Testis (tissue), 3 donors: ENCODE measurements around the gene ACOT12. TPM values are rescaled to one million over a fixed set of nuclear protein-coding genes. Genes with fewer than 3 reads are reported as not detected.

Source experiments
- DNase-seq: peaks from one replicate; pipeline ENCODE4 v3.0.0-alpha.2; 2019
- H3K27ac ChIP-seq, 2 donors: fragments of 200-600 bp; sonication (generic); one replicate each; pipeline ENCODE4 v1.5.1; 2019
- H3K27me3 ChIP-seq: fragments of 200-600 bp; sonication (generic); one replicate; pipeline ENCODE4 v1.5.1; 2019
- H3K36me3 ChIP-seq: fragments of 200-600 bp; sonication (generic); one replicate; pipeline ENCODE4 v1.5.1; 2017; ENCODE audit warnings: low read depth; ENCODE audit errors: missing control alignments
- H3K4me1 ChIP-seq: fragments of 200-600 bp; sonication (generic); one replicate; pipeline ENCODE4 v1.5.1; 2019
- H3K4me3 ChIP-seq, 2 donors: fragments of 200-600 bp; sonication (generic); one replicate each; pipeline ENCODE4 v1.5.1; 2017 to 2019
- H3K9me3 ChIP-seq: fragments of 200-600 bp; sonication (generic); one replicate; pipeline ENCODE4 v1.5.1; 2017
- POLR2A ChIP-seq: fragments of 450-650 bp; IDR thresholded peaks from one replicate; pipeline ENCODE4 v1.6.1; 2017; ENCODE audit warnings: antibody characterized with exemption, mild to moderate bottlenecking, moderate library complexity
- WGBS, 2 donors: methylation state at CpG; one replicate each; pipeline ENCODE4 v1.1.5; 2018; 5-methylcytosine and 5-hydroxymethylcytosine counted together
- intact Hi-C: fragments of 100-400 bp; cut with DNase I; formaldehyde crosslinking; loops from one replicate; pipeline ENCODE4 v1.15.1; 2023; ENCODE audit warnings: low total_unique reads
- polyA plus RNA-seq: library from polyadenylated mRNA; stranded (reverse); fragments of 350-450 nt; fragmentation: Illumina TruSeq; extraction: RNeasy Lipid Tissue Mini Kit (QIAGEN cat#74804); gene quantifications from one replicate; pipeline ENCODE4 v1.2.3, GENCODE V29; 2014; ENCODE audit warnings: low read depth, low replicate concordance; ENCODE audit not compliant: insufficient read depth
- total RNA-seq, 2 donors: library from RNA; depleted of rRNA; stranded (reverse); fragments of >200 nt; gene quantifications; one replicate each; pipeline ENCODE4 v1.2.3, GENCODE V29; 2016
- TF ChIP-seq, protein P1 (sequence below), 3 experiments: fragments of 450-650 bp in 2 of 3; fragments of 200-600 bp in 1 of 3; sonication (generic) in 1 of 3; IDR thresholded peaks; one replicate each; pipeline ENCODE4 v1.5.1; 2016 to 2019; ENCODE audit warnings: antibody characterized with exemption in 3 of 3, mild to moderate bottlenecking in 2 of 3, moderate library complexity in 1 of 3

ACOT12 gene
- total and polyA plus RNA-seq, 3 donors from 2014 or later = 0.31 to 0.87 (median 0.44) TPM

DNA sequence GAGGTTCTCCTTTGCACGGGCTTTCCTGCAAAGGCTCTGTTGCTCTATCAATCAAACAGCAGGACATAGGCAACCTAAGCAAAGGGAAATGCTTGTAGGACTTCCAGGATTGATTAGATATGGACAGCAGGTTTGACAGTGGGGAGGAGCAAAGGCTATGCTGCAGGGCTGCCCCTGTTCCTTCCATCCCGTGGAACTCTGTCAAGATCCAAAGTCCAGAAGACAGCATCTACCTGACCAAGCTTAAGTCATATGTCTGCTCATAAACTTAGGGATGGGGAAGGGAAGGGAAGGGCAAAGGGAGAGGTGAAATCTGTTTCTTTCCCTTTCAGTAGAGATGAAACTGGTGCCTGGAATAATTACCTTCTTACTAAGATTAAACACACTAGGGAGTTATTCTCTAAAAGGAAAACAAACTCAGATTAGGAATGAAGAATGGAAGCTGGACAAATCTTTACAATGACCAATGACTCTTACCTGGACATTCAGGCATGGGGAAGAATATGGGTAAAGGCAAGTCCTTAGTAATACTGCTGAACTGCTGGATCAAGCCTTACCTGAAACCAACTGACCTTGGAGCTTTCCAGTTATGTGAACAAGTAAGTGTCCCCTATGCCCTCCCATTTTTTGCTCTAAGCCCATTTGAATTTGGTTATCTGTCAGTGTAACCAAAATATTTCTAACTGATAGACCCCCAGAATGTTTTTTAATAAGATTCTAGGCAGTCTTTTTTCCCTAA is 8.4 kb upstream of the ACOT12 start:
- no peak for DNase-seq
- Histone ChIP-seq H3K36me3 (no peaks in the 10 kb centered on the region), H3K4me3 (no peak overlapping the region), H3K27me3 (no peaks in the 10 kb centered on the region), H3K27ac (no peak overlapping the region), H3K4me1 (no peaks in the 10 kb centered on the region), H3K9me3 (no peaks in the 10 kb centered on the region)
- TF ChIP-seq, protein P1, sequence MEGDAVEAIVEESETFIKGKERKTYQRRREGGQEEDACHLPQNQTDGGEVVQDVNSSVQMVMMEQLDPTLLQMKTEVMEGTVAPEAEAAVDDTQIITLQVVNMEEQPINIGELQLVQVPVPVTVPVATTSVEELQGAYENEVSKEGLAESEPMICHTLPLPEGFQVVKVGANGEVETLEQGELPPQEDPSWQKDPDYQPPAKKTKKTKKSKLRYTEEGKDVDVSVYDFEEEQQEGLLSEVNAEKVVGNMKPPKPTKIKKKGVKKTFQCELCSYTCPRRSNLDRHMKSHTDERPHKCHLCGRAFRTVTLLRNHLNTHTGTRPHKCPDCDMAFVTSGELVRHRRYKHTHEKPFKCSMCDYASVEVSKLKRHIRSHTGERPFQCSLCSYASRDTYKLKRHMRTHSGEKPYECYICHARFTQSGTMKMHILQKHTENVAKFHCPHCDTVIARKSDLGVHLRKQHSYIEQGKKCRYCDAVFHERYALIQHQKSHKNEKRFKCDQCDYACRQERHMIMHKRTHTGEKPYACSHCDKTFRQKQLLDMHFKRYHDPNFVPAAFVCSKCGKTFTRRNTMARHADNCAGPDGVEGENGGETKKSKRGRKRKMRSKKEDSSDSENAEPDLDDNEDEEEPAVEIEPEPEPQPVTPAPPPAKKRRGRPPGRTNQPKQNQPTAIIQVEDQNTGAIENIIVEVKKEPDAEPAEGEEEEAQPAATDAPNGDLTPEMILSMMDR (IDR thresholded peaks at IDR 0.05) = no peak
- no peak for TF ChIP-seq POLR2A
- 56 to 66% methylated on average over 2 of the region's 2 CpGs for WGBS, 2 donors
- intact Hi-C loops = no loop called here

- TF ChIP-seq POLR2A = no peak
- TF ChIP-seq, protein P1 (IDR thresholded peaks at IDR 0.05) = no peak
- Histone ChIP-seq H3K4me1 (no peaks in the 10 kb centered on the region), H3K9me3 (no peaks in the 10 kb centered on the region), H3K27me3 (no peaks in the 10 kb centered on the region), H3K27ac (no peak overlapping the region), H3K36me3 (no peaks in the 10 kb centered on the region), H3K4me3 (no peak overlapping the region)
- DNase-seq = no peak
- intact Hi-C loops = no loop called here
- 72 to 86% methylated on average over 6 to 11 of the region's 11 CpGs for WGBS, 2 donors
These were observed 7.3 kb upstream of the ACOT12 start for GRCh38 chr5:81401266-81401665.

DNA sequence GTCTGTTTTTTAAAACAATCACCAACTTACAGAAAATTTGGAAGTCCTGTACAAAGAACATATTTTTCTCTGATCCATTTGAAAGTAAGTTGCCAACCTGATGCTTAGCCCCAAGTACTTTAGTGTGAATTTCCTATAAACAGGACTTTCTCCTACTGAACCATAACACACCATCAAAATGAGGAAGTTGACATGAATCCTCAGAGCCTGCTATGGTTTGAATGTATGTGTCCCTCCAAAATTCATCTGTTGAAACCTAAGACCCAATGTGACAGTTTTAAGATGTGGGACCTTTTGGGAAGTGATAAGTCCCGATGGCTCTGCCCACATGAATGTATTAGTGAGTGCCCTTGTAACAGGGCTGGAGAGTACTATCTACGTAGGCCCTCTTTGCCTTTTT is 6.4 kb upstream of the ACOT12 start:
- no peak for DNase-seq
- no peak for TF ChIP-seq POLR2A
- TF ChIP-seq, protein P1 (IDR thresholded peaks at IDR 0.05) = no peak
- 62 to 66% methylated on average over 2 of the region's 2 CpGs for WGBS, 2 donors
- no peak overlapping the region for H3K4me3 ChIP-seq
- H3K9me3 ChIP-seq = no peaks in the 10 kb centered on the region
- H3K4me1 ChIP-seq = no peaks in the 10 kb centered on the region
- H3K27me3 ChIP-seq = no peaks in the 10 kb centered on the region
- H3K36me3 ChIP-seq = no peaks in the 10 kb centered on the region
- intact Hi-C loops = no loop called here
- no peak overlapping the region for H3K27ac ChIP-seq

- H3K4me1 ChIP-seq = no peaks in the 10 kb centered on the region
- DNase-seq = no peak
- no peaks in the 10 kb centered on the region for H3K36me3 ChIP-seq
- TF ChIP-seq, protein P1 (IDR thresholded peaks at IDR 0.05) = no peak
- no peak for TF ChIP-seq POLR2A
- H3K4me3 ChIP-seq = no peak overlapping the region
- 83 to 86% methylated on average over 4 of the region's 4 CpGs for WGBS, 2 donors
- no peak overlapping the region for H3K27ac ChIP-seq
- intact Hi-C loops = no loop called here
- H3K27me3 ChIP-seq = no peaks in the 10 kb centered on the region
- H3K9me3 ChIP-seq = no peaks in the 10 kb centered on the region
These were observed 4.8 kb upstream of the ACOT12 start for GRCh38 chr5:81398741-81399140.

DNA sequence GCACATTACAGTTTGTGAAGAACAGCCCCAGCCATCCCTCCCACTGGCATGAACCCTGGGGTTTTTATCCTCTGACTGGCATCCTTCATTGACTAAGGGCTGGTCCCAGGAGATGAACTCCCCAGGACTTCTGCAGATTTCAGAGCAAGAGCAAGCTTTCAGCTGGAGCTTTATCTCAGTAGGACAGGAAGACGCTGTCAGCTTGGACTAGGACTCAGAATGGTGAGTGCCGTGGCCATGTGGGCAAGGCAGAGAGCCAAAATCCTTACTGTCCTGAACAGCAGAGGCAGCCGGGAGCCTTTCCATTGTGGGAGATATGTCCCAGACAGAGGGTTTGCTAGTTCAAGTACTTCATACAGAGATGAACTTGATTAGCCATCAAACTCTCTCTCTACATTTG is 3.2 kb upstream of the ACOT12 start:
- 28 to 30% methylated on average over 2 to 3 of the region's 3 CpGs for WGBS, 2 donors
- no peaks in the 10 kb centered on the region for H3K4me1 ChIP-seq
- no peak overlapping the region for H3K27ac ChIP-seq
- no peaks in the 10 kb centered on the region for H3K9me3 ChIP-seq
- H3K4me3 ChIP-seq = no peak overlapping the region
- TF ChIP-seq POLR2A = no peak
- TF ChIP-seq, protein P1 (IDR thresholded peaks at IDR 0.05) = no peak
- intact Hi-C loops = no loop called here
- no peak for DNase-seq
- H3K36me3 ChIP-seq = no peaks in the 10 kb centered on the region
- H3K27me3 ChIP-seq = no peaks in the 10 kb centered on the region
